ENCODE measurements around the gene RPUSD1. TPM values are rescaled to one million over a fixed set of nuclear protein-coding genes. Genes with fewer than 3 reads are reported as not detected.

Gene RPUSD1
- total RNA-seq, 4 donors from 2014 or later, result 20.3 to 33.3 (median 24.9) TPM

- Histone ChIP-seq H3K36me3 (no peaks in the 10 kb centered on the region), H3K4me3 (no peak within 1 kb of the TSS), H3K27ac (no peak within 1 kb of the TSS), H3K9me3 (no peaks in the 10 kb centered on the region), H3K27me3 (peaks cover 10 to 90% (median 23%) of the 10 kb centered on the region in 4 donors), H3K4me1 (peaks cover 0 to 20% (median 0%) of the 10 kb centered on the region in 3 donors)
- intact Hi-C loops (cut with DNase I), result no loop called here
- DNase-seq, result no peak
- 2% methylated on average over 7 of the region's 57 CpGs; no CpG with 5 or more reads in 1 of the 2 donors for WGBS, 2 donors
- TF ChIP-seq POLR2A (IDR thresholded peaks at IDR 0.05) (no peak), CTCF (IDR thresholded peaks at IDR 0.05) (no peak)
These were observed 12.0 kb upstream of the RPUSD1 start, which contains the start of gene GNG13 for GRCh38 chr16:799948-800833. Gene GNG13 (minus strand): TSS chr16:800734. CDS start chr16:799077, 1,657 bp downstream.

DNA sequence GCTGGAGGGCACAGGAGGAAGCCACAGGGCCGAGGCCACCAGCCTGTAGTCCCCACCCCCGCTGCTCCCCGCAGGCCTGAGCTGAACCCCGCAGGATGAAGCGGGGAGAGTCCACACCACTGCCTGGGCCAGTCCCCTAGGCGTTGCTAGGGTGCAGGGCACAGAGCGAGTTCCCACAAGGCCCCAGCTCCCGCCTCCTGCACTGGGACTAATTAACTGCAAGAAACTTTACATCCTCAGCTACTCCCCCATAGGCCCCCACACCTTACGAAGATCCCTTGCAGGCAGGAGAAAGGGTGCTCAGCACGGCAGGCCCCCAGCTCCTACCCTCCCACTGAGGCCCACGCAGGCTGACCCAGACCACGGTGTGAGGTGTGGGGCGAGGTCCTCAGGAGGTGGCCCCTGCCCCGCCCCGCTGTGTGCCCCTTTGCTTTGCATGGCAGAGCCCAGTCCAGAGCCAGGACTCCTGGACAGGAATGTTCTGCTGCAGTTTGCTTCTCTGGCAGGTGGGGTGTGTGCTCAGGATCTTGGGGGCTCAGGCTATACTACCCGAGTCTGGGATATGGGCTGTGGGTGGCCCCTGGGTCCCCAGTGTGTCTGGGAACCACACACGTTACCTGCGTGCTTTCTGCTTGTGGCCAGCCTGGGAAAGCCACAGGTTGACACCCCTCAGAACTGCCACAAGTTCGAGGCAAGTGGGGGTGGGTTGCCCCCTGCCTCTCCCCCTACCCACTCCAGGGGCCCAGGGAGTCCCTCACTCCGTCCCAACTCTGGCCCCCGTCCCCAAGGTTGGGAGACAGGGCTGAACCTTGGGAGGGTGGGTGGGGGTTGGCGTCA is 11.1 kb upstream of the RPUSD1 start:
- Histone ChIP-seq H3K36me3 (no peaks in the 10 kb centered on the region), H3K4me3 (no peak overlapping the region), H3K27ac (no peak overlapping the region), H3K9me3 (no peaks in the 10 kb centered on the region), H3K27me3 (peaks cover 10 to 82% (median 23%) of the 10 kb centered on the region in 4 donors), H3K4me1 (peaks cover 0 to 20% (median 0%) of the 10 kb centered on the region in 3 donors)
- TF ChIP-seq POLR2A (IDR thresholded peaks at IDR 0.05), result no peak
- no peak for TF ChIP-seq CTCF (IDR thresholded peaks at IDR 0.05)
- intact Hi-C loops (cut with DNase I), result no loop called here
- WGBS, 2 donors, result 82% methylated on average over 8 of the region's 22 CpGs; no CpG with 5 or more reads in 1 of the 2 donors
- DNase-seq, result no peak

DNA sequence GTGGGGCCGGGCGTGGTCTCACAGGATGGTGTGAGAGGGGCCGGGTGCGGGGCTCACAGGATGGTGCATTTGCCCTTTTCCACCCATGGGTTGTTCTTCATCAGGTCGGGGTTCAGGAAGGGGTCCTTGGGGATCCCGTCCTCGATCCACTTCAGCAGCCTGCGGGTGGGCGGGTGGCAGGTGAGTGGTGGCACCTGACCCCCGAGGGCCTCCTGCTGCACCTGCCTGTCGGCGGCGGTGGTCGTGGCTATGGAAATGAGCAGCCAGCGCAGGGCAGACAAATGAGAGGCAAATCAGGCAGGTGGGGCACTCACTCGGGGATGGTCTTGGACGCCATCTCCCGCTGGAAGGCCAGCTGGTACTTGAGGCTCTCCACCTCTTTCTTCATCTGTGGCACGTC is 10.5 kb upstream of the RPUSD1 start:
- H3K36me3 ChIP-seq, result peaks cover 0 to 2% (median 0%) of the 10 kb centered on the region in 3 donors
- H3K4me3 ChIP-seq, result no peak overlapping the region
- peaks cover 0 to 20% (median 0%) of the 10 kb centered on the region in 3 donors for H3K4me1 ChIP-seq
- 84 to 94% methylated on average over 8 to 12 of the region's 19 CpGs for WGBS, 2 donors
- H3K27ac ChIP-seq, result no peak overlapping the region
- intact Hi-C loops (cut with DNase I), result no loop called here
- DNase-seq, result no peak
- TF ChIP-seq POLR2A (IDR thresholded peaks at IDR 0.05) (no peak), CTCF (IDR thresholded peaks at IDR 0.05) (no peak)
- H3K9me3 ChIP-seq, result no peaks in the 10 kb centered on the region
- peaks cover 10 to 79% (median 23%) of the 10 kb centered on the region in 4 donors for H3K27me3 ChIP-seq

DNA sequence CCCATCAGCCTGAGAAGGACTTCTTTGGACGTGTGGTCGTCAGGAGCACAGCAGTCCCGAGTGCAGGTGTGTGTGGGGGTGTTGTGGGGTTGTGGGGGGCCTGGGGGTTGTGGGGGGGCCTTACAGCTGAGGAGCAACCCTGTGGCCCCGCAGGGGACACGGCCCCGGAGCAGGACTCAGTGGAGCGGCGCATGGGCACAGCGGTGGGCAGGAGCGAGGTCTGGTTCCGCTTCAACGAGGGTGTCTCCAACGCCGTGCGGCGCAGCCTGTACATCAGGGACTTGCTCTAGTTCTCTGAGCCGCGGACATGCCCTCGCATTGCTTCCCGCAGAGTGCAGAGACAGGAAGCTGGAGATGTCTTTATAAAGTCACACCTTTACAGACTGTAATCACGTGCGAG is 9.5 kb upstream of the RPUSD1 start:
- WGBS, 2 donors, result 96 to 99% methylated on average over 10 to 12 of the region's 22 CpGs

More for the DNA sequence above, 9.5 kb upstream of the RPUSD1 start:
- TF ChIP-seq POLR2A (IDR thresholded peaks at IDR 0.05), result no peak
- no peak for TF ChIP-seq CTCF (IDR thresholded peaks at IDR 0.05)
- Histone ChIP-seq H3K4me3 (no peak overlapping the region), H3K4me1 (peaks cover 0 to 20% (median 0%) of the 10 kb centered on the region in 3 donors), H3K27me3 (peaks cover 10 to 69% (median 23%) of the 10 kb centered on the region in 4 donors), H3K36me3 (peaks cover 0 to 12% (median 0%) of the 10 kb centered on the region in 3 donors), H3K27ac (no peak overlapping the region), H3K9me3 (no peaks in the 10 kb centered on the region)
- intact Hi-C loops (cut with DNase I), result no loop called here
- DNase-seq, result no peak

Data from esophagus squamous epithelium (tissue), 5 donors.